Forelimb muscle (tissue), 1 donor: ENCODE data around the gene VASH2. TPM values are rescaled to one million over a fixed set of nuclear protein-coding genes. Genes with fewer than 3 reads are reported as not detected.
"Not testable (repeated sequence)": the region's sequence is repeated elsewhere in the genome, so short reads cannot be mapped to it uniquely, and the experiment has no call there.

Experiments
- DNase-seq: peaks from one replicate; pipeline ENCODE4 v3.0.0-alpha.2; 2013; ENCODE audit warnings: low read depth
- polyA plus RNA-seq: library from polyadenylated mRNA; unstranded; fragments of 120-200 nt; gene quantifications from one replicate; pipeline ENCODE4 v1.2.1, GENCODE V29; 2013; ENCODE audit not compliant: insufficient read length

Gene VASH2
- 41.0 TPM for polyA plus RNA-seq

DNA sequence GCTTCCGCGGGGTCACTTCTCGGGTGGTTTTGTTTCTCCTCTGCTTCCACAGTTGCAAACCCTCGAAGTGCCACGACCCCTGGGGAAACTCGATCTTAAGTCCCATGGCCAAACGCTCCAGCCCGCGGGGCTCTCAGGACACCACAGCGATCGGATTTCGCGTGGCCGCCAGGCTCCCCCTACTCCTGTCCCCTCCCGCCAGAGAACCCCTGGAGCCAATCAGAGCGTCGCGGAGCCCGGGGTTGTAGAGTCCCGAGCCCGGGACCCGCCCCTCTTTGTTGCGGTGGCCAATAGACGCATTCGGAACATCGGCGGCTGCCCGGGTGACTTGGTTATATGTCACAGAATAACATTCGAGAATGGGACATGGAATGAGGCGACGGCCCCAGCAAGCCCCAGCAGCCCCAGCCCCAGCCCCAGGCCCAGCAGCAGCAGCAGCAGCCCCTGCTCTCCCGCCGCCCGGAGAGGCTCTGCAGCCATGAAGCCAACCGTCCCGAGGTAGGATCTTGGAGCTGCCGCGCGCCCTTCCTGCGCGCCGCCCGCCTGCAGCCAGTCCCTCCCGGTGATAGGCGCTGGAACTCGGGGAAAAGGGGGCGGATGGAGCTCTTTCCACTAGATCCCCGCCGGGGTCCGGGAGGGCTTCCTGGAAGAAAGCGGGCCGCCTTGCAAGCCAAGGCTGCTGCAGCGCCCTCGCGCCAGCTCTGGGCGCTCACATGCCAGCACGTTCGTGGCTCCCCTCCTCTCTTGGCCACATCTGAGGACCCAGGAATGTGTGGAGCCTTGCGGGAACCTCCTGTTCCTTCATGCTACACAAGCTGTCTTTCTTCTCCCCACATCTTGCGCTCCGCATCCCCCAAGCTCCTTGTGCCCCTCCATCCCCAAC lies at the start of gene VASH2:
VASH2 (plus strand) TSS at position 299 of the 883 bp plus-strand sequence. CDS start 1,002 bp downstream, outside the sequence.
- peak; percentile 80 for DNase-seq

DNA sequence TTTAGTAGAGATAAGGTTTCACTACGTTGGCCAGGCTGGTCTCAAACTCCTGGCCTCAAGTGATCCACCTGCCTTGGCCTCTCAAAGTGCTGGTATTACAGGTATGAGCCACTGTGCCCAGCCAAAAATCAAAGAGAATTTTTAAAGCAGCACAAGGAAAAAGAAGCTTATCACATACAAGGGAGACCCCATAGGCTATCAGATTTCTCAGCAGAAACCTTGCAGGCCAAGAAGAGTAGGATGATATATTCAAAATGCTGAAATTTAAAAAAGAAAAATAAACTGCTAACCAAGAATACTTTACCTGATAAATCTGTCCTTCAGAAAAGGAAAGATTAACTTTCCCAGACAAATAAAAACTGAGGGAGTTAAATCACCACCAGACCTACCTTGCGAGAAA lies 49.1 kb upstream of the VASH2 start:
- no peak for DNase-seq

DNA sequence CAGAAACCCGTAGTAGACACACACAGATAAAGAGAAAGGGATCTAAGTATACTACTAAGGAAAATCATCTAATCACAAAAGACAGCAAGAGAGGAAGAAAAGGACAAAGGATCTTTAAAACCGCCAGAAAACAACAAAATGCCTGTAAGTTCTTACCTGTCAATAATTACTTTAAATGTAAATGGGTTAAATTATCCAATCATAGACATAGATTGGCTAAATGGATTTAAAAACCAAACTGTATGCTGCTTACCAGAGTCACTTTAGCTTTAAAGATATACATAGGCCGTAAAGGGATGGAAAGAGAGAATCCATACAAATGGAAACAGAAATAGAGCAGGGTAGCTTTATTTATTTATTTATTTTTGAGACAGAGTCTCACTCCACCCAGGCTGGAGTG lies 48.3 kb upstream of the VASH2 start:
- DNase-seq, result no peak

DNA sequence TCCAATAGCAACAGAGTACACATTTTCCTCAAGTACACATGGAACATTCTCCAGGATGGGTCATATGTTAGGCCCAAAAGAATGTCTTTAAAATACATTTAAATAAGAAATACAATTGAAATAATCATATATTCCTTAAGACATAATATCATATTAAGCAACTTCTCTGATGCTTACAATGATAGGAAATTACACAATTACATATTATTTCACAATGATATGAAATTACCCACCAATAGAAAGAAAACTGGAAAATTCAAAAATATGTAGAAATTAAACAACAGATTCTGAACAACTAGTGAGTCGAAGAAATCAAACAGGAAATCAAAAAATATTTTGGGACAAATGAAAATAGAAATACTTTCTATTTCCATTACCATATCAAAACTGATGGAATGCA lies 46.7 kb upstream of the VASH2 start:
- no peak for DNase-seq

DNA sequence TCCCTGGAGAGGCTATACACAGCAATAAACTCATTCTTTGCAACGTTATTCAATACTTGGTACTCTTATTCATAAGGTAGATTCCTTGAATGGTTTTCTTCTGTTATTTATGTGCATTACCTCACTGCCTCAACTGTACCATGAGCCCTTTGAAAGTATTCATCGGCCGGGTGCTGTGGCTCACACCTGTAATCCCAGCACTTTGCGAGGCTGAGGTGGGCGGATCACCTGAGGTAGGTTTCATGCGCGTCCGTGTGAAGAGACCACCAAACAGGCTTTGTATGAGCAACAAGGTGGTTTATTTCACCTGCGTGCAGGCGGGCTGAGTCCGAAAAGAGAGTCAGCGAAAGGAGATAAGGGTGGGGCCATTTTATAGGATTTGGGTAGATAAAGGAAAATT lies 42.3 kb upstream of the VASH2 start:
- not testable (repeated sequence) for DNase-seq

DNA sequence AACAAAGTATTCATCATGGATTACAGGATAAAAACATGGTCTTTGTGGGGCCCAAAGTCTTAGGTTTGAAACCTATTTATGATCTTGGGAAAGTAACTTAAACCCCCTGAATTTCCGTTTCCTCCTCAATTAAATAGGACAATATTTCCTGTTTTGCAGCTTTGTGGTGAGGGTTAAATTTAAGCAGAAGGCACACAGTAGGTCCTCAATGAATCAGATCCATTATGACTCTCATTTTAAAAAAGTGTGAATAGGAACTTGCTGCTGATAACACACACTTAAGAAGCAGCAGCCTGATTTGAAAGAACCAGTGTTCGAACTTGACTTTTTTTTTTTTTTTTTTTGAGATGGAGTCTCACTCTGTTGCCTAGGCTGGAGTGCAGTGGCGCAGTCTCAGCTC lies 41.4 kb upstream of the VASH2 start:
- no peak for DNase-seq

DNA sequence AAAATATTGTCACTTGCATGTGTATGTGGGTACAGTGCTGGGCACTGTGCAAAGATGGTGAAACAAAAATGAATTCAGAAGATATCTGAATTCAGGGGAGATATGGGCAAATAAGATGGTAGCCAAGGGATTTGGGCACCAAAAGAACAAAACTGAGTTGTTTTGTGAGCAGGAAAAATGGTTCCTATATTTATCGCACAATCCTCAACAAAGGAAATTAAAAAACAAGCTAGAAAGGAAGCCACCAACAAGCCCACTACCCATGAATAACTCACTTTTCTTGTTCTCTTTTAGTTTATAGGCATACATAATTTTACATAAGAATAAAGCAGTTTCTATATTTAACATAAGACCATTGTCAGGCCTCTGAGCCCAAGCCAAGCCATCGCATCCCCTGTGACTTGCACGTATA lies 40.7 kb upstream of the VASH2 start:
- no peak for DNase-seq

DNA sequence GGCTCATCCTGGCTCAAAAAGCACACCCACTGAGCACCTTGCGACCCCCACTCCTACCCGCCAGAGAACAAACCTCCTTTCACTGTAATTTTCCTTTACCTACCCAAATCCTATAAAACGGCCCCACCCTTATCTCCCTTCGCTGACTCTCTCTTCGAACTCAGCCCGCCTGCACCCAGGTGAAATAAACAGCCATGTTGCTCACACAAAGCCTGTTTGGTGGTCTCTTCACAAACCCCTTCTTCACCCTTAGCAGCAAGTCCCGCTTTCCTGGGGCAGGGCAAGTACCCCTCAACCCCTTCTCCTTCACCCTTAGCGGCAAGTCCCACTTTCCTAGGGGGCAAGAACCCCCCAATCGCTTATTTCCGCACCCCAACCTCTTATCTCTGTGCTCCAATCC lies 40.1 kb upstream of the VASH2 start:
- DNase-seq, result not testable (repeated sequence)

DNA sequence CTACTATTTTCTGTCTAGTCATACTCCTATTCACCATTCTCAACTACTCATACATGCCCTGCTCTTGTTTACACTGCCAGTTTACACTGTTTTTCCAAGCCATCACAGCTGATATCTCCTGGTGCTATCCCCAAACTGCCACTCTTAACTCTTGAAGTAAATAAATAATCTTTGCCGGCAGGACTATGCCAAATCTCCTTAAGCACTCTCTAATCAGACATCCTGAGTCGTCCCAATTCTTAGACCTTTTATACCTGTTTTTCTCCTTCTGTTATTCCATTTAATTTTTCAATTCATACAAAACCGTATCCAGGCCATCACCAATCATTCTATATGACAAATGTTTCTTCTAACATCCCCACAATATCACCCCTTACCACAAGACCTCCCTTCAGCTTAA lies 36.7 kb upstream of the VASH2 start:
- DNase-seq, result not testable (repeated sequence)

DNA sequence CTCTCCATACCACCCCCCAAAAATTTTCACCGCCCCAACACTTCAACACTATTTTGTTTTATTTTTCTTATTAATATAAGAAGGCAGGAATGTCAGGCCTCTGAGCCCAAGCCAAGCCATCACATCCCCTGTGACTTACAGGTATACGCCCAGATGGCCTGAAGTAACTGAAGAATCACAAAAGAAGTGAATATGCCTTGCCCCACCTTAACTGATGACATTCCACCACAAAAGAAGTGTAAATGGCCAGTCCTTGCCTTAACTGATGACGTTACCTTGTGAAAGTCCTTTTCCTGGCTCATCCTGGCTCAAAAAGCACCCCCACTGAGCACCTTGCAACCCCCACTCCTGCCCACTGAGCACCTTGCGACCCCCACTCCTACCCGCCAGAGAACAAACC lies 36.2 kb upstream of the VASH2 start:
- not testable (repeated sequence) for DNase-seq

DNA sequence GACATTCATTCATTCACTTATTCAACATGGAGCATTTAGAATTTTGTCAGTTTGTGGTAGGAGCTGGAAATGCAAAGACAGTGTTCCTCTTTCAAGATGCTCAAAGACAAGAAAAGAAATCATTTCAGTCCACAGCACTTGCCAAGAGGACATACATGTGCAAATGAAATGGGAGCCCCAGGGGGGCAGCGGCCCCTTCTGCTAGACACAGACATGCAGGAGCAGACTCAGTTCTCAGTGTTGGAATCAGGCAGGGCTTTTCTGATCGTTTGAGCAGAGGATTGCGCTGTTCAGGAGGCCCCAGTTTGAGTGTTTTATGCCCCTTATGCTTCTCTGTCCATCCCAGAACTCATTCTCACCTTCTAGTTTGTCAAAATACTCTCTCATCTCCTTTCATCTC lies 35.6 kb upstream of the VASH2 start:
- DNase-seq, result no peak

DNA sequence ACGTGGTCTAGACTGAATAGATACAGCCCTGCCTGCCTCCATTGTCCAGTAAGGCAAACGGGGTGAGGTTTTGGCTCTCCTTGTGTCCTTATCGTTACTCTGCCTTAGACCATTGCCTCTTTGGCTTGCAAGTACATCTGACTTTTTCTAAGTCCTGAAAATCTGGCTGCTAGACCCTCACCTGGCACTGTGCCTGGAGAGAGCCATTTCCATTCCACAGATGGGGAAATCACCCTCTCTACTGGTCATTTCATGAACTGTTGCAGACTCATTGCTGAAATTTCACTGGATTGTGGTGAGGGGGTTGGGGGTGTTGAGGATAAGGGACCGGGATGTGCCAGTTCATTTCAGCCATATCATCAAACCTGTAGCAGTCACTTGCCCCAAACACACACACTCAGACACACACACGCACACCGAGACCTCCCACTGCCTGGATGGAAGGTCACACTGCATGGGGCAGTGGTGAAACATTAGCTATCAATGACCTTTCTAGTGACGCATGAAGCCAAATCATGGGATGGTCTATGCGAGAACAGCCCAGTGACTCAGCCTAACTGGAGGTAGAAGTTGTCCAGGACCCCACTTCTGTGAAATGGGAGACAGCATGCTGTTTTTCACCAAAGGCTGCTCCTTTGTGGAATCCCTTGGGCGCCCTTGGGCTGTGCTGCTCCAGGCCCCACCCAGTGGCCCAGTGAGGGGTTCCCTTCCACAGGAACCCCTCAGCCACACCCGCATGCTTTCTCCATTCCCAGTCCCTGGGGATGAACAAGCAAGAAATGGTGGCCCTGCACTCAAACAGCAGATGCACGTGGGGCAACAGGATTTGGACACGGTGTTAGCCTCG lies 34.9 kb upstream of the VASH2 start:
- peak; percentile 80 for DNase-seq

DNA sequence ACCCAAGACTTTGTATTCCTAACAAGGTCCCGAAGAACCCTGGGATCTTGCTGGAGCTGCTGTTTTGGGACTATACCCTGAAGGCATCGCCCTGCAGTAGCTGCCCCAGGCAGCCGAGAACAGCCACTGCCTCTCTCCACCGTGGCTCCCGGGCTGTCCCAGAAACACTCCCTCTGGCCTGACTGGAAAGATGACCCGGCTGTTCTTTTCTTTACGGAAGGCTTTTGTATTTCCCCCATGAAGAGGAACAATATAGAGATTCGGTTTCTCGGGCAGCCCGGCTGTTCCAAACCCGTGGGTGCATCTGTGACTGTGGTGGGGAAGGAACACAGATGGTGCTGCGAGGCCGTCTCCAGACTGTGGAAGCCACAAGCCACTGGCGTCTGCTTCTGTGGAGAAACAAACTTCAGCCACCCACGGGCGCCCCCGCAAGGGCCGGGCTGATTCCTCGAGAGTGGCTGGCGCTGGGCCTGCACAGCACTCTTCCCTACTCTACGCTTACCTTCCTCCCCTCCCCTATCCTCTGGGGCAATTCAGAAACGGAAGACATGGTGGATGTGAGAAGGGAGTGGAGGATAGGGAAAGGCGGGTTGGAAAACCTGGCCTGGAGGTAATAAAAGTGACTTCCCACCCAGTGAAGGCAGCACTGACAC lies 33.7 kb upstream of the VASH2 start:
- DNase-seq, result no peak

DNA sequence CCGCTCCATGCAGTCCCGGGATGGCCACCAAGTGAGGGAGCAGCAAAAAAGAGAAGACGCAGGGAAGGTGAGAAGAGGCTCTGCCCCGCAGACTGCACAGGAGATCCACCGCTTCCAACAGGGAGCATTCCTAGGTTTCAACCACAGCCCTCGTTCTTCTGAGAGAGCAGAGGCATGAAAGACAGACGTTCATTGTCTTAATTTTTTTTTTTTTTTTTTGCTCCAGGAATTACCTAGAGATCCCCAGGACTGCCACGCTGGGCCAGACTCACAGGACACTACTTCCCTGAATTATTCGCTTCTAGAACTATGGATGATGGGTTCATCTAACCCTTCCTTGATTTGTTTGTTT lies 33.2 kb upstream of the VASH2 start:
- no peak for DNase-seq

DNA sequence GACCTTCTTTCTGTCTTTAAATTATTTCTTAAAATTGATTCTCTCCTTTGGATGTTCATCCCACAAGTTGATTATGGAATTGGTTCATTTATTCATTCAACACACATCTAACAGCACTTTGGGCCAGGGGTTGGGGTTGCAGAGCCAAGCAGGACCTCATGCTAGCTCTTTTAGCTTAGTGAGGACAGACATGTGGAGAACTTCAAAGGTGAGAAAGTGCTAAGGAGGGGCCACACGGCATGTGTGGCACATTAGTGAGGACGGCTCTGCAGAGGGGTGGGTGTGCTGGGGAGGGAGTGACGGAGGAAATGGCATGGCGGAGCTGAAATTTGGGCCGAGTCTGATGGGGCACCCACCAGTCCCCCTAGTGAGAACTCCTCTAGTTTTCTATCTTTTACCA lies 32.5 kb upstream of the VASH2 start:
- no peak for DNase-seq

DNA sequence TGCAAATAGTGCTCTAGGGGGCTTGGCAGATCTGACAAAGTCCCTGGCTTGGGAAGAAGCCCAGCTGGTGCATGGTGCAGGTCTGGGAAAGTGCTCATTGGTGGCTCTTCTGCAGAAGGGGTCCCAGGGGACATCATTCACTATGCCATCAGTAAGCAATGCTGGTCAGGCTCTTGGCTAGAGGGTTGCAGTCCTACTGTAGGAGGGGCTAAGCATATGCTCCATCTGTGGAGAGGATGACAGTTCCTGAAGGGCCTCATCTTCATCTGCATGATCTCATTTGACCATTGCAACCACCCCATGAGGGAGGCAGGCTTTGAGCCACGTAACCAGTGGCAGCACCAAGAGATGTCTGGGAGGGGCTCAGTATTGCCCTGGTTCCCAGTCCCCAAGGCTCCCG lies 31.5 kb upstream of the VASH2 start:
- no peak for DNase-seq

DNA sequence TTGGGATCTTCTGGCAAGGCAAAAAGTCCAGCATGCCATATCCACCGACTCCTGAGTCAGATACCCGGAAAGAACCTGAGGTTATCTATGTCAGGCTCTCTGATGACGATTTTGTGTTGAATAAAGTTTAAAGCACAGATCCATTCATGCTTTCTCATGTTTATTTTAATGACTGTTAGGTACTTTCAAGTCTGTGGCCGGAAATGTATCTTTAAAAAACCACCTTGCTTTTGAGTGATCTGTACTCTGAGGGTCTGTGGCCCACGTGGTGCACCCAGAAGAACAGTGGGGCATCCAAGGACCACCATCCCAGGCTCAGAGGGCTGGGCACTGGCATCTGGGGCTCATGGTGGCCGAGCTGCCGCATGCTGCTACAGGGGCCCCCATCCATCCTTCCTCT lies 30.1 kb upstream of the VASH2 start:
- no peak for DNase-seq

DNA sequence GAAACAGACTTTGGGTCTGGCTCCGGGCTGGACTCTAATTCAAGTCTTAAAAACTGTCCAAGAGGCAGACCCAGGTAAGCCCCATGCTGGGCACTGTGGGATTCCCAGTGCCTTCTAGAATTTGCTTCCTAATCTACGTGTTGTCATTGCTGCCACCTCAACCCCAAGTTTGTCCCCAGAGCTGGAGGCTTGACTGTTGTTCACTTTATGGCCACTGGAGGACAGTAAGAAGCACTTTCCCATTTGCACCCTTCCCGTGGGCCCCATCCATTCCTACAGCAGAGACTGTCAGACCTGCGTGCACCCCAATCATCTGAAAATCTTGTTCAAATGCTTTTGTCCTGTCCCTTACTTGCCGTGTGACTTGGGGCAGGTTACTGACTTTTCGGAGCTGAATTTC lies 29.4 kb upstream of the VASH2 start:
- no peak for DNase-seq

DNA sequence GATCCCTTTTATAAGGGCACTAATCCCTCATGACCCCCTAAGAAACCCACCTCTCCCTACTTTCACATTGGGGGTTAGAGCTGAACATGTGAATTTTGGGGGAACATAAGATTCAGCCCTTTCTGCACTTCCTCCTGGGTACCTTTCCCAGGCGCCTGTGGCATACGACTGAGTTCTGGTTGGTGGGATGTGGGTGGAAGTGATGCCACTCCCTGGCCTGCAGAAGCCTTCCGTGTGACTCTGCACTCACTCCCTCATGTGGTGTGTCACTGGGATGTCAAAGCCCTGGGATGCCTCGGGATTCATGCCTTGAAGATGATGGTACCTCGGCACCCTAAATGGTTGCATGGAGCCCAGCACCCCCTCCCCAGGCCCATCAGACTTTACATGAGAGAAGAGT lies 28.3 kb upstream of the VASH2 start:
- DNase-seq, result no peak

DNA sequence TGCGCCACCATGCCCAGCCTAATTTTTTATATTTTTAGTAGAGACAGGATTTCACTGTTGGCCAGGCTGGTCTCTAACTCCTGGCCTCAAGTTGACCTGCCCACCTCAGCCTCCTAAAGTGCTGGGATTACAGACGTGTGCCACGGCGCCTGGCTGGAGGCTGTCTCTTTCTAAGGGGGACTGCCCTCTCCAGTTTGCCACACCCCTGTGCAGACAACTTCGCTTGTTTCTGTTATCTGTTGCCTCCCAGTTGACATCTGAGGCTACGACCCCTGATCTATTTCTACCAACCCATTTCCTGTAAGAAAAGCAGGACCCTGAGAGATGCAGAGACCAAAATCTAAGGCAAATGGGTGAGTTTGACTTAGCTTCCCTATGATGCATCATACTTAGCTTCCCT lies 24.0 kb upstream of the VASH2 start:
- no peak for DNase-seq

DNA sequence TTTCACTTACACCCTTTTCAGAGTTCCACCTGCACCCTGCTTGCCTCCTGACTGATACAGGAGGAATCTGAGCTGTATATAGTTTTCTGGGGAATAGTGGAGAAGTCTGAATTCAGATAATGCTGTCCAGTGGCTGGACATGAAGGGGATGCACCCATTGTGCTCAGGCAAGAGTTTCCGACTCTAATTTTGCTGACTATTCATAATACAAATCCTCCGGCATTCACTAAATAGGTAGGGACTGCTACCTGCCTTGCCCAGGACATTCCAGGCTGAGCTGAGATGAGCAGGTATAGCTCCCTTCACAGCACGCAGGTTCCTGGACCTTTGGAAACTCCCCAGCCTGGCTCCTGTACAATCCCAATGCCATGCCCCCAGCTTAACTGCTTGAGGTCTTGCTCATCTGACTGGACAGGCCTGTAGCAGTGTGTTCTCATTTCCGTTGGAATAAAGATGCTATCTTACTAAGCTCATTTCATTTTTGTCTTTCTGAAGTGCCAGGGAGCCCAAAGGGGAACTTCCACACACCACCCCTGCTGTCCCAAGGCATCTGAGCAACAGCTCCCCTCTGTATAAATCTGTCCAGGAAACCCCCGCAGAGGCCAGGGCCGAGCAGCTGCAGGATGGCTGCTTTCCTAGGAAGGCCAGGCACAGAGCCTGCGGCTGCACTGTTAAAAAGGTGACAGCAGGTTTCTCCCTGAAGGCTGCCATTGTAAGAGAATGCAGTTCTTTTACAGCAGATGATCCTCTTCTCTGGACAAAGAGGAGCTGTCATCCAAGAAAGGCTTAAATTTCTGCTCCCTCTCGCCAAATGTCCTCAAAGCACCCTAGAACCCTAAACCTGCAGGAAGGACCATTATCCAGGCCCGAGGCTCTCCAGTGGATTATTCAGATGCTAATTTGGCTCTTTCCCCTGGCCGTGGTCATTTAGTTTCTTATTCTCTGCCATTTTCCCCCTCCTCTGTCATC lies 21.7 kb upstream of the VASH2 start:
- peak; percentile 40 for DNase-seq
